ENCODE data around the gene MEF2A. TPM values are rescaled to one million over a fixed set of nuclear protein-coding genes. Genes with fewer than 3 reads are reported as not detected.
A peak's percentile ranks its signal among the peaks of the same experiment; 100 is the strongest.

Gene MEF2A
- total and polyA plus RNA-seq, 2 donors (not counting 1 experiment from before 2014, with no cell fraction given): 44.0 to 102 TPM

DNA sequence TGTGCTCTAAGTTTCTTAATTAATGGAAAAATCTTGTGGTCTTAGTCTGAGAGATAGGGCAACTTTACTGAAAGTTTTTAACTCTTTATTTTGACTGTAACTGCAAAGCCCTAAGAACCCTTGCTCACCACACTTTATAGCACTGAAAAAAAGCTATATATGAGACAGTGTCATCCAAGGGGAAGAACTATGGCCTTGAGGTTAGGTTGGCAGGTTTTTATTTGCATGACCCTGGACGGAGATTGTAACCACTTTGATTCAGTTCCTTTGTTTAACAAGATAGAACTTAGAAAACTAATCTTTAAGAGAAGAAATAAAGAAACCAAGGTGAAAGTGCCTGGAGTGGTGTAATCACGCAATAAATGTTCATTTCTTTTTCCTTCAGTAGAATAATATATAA lies 198.0 kb downstream of the MEF2A start:
- Mint-ChIP-seq H3K27ac (no peak overlapping the region), H3K4me1 (peaks cover 4% of the 10 kb centered on the region), H3K27me3 (no peaks in the 10 kb centered on the region), H3K4me3 (no peak overlapping the region), H3K9me3 (ENCODE audit: insufficient read depth) (no peaks in the 10 kb centered on the region)
- no peak overlapping the region for H3K4me3 ChIP-seq (ENCODE audit: control extremely low read depth in 1 of 5, extremely low read depth in 1 of 5, insufficient read depth in 1 of 5, low read depth in 2 of 5, low read length in 4 of 5)
- H3K27ac ChIP-seq (ENCODE audit: low read length in 2 of 2): no peak overlapping the region
- no CpG with 5 or more reads among the region's 2 CpGs for WGBS (ENCODE audit: insufficient coverage)
- ATAC-seq (ENCODE audit: low read depth): no peak
- no peaks in the 10 kb centered on the region for H3K36me3 ChIP-seq (replicated peaks in 1 of 2; ENCODE audit: control extremely low read depth in 1 of 2, control insufficient read depth in 1 of 2, extremely low read depth in 1 of 2, insufficient read depth in 2 of 2, low read length in 1 of 2)
- TF ChIP-seq, protein P1, sequence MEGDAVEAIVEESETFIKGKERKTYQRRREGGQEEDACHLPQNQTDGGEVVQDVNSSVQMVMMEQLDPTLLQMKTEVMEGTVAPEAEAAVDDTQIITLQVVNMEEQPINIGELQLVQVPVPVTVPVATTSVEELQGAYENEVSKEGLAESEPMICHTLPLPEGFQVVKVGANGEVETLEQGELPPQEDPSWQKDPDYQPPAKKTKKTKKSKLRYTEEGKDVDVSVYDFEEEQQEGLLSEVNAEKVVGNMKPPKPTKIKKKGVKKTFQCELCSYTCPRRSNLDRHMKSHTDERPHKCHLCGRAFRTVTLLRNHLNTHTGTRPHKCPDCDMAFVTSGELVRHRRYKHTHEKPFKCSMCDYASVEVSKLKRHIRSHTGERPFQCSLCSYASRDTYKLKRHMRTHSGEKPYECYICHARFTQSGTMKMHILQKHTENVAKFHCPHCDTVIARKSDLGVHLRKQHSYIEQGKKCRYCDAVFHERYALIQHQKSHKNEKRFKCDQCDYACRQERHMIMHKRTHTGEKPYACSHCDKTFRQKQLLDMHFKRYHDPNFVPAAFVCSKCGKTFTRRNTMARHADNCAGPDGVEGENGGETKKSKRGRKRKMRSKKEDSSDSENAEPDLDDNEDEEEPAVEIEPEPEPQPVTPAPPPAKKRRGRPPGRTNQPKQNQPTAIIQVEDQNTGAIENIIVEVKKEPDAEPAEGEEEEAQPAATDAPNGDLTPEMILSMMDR (IDR thresholded peaks at IDR 0.05): no peak
- TF ChIP-seq EZH2 (IDR thresholded peaks at IDR 0.05; ENCODE audit: borderline replicate concordance, insufficient read depth, low read depth, low read length, poor library complexity, severe bottlenecking): no peak
- intact Hi-C loops (cut with micrococcal nuclease): no loop called here
- no peaks in the 10 kb centered on the region for H3K79me2 ChIP-seq (ENCODE audit: control insufficient read depth, insufficient read depth, low read length)
- peaks cover 3 to 4% of the 10 kb centered on the region in 2 donors for H3K4me1 ChIP-seq (ENCODE audit: control insufficient read depth in 2 of 2, insufficient read depth in 2 of 2, low read length in 2 of 2)
- H3K9me3 ChIP-seq (ENCODE audit: control extremely low read depth in 1 of 3, control insufficient read depth in 2 of 3, insufficient read depth in 1 of 3, low read length in 2 of 3): no peaks in the 10 kb centered on the region
- H2AFZ ChIP-seq (ENCODE audit: insufficient read depth, low read depth, low read length, poor library complexity, severe bottlenecking): no peak overlapping the region
- CTCF ChIA-PET: interaction anchor here (1.2 kb wide), 1 partner anchor 59 kb away, joined by 3 read pairs; no protein-coding TSS in a partner anchor
- POLR2A ChIA-PET: no interaction called here
- DNase-seq: peak; percentile 19
- H4K20me1 ChIP-seq (ENCODE audit: control insufficient read depth, insufficient read depth, low read length, poor library complexity, severe bottlenecking): no peaks in the 10 kb centered on the region
- no peak overlapping the region for H3K9ac ChIP-seq (ENCODE audit: low read length)
- H3K27me3 ChIP-seq (replicated peaks in 1 of 4; ENCODE audit: control extremely low read depth in 1 of 4, control insufficient read depth in 3 of 4, insufficient read depth in 4 of 4, low read length in 3 of 4): no peaks in the 10 kb centered on the region
- no peak overlapping the region for H3K4me2 ChIP-seq (replicated peaks; ENCODE audit: low read depth, low read length, poor library complexity, severe bottlenecking)

DNA sequence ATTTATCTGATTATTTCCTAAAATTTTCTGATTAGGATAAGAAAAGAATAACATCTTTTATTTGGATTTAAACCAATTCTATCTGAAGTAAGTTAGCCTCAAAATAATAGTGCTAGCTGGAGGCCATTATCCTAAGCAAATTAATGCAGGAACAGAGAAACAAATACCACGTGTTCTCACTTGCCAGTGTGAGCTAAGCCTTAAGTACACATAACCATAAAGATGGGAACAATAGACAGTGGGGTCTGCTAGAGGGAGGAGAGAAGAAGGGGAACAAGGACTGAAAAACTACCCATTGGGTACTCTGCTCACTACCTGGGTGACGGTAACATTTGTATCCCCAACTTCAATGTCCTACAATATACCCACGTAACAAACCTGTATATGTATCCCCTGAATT lies 198.7 kb downstream of the MEF2A start:
- WGBS (ENCODE audit: insufficient coverage): no CpG with 5 or more reads among the region's 3 CpGs
- H3K4me3 ChIP-seq (ENCODE audit: control extremely low read depth in 1 of 5, extremely low read depth in 1 of 5, insufficient read depth in 1 of 5, low read depth in 2 of 5, low read length in 4 of 5): no peak overlapping the region
- H3K36me3 ChIP-seq (replicated peaks in 1 of 2; ENCODE audit: control extremely low read depth in 1 of 2, control insufficient read depth in 1 of 2, extremely low read depth in 1 of 2, insufficient read depth in 2 of 2, low read length in 1 of 2): no peaks in the 10 kb centered on the region
- ChIA-PET CTCF (interaction anchor here (1.2 kb wide), 1 partner anchor 60 kb away, joined by 3 read pairs; no protein-coding TSS in a partner anchor), POLR2A (no interaction called here)
- ATAC-seq (ENCODE audit: low read depth) (no peak), DNase-seq (no peak)
- no peak overlapping the region for H3K9ac ChIP-seq (ENCODE audit: low read length)
- Mint-ChIP-seq H3K4me1 (peaks cover 4% of the 10 kb centered on the region), H3K27me3 (no peaks in the 10 kb centered on the region), H3K4me3 (no peak overlapping the region), H3K9me3 (ENCODE audit: insufficient read depth) (no peaks in the 10 kb centered on the region), H3K27ac (no peak overlapping the region)
- no peaks in the 10 kb centered on the region for H3K27me3 ChIP-seq (replicated peaks in 1 of 4; ENCODE audit: control extremely low read depth in 1 of 4, control insufficient read depth in 3 of 4, insufficient read depth in 4 of 4, low read length in 3 of 4)
- intact Hi-C loops (cut with micrococcal nuclease): no loop called here
- no peak overlapping the region for H3K27ac ChIP-seq (ENCODE audit: low read length in 2 of 2)
- TF ChIP-seq, protein P1 (IDR thresholded peaks at IDR 0.05): no peak
- TF ChIP-seq EZH2 (IDR thresholded peaks at IDR 0.05; ENCODE audit: borderline replicate concordance, insufficient read depth, low read depth, low read length, poor library complexity, severe bottlenecking): no peak
- no peaks in the 10 kb centered on the region for H4K20me1 ChIP-seq (ENCODE audit: control insufficient read depth, insufficient read depth, low read length, poor library complexity, severe bottlenecking)
- H3K4me2 ChIP-seq (replicated peaks; ENCODE audit: low read depth, low read length, poor library complexity, severe bottlenecking): no peak overlapping the region
- H3K79me2 ChIP-seq (ENCODE audit: control insufficient read depth, insufficient read depth, low read length): no peaks in the 10 kb centered on the region
- peaks cover 3 to 4% of the 10 kb centered on the region in 2 donors for H3K4me1 ChIP-seq (ENCODE audit: control insufficient read depth in 2 of 2, insufficient read depth in 2 of 2, low read length in 2 of 2)
- no peak overlapping the region for H2AFZ ChIP-seq (ENCODE audit: insufficient read depth, low read depth, low read length, poor library complexity, severe bottlenecking)
- no peaks in the 10 kb centered on the region for H3K9me3 ChIP-seq (ENCODE audit: control extremely low read depth in 1 of 3, control insufficient read depth in 2 of 3, insufficient read depth in 1 of 3, low read length in 2 of 3)

Small RNA genes lying within 50 kb of the gene (small RNA-seq; reads per million reads assigned to genes)
- gene RF00019 (ENCODE audit: insufficient read length, low read depth, low replicate concordance): not detected

Other genes starting within 250 kb of the MEF2A start
- 8.6 and 9.7 TPM in 2 replicates for gene LYSMD4, start 167.5 kb downstream of the MEF2A start, total RNA-seq
- 10.3 and 15.4 TPM in 2 replicates for gene LYSMD4, start 167.5 kb downstream of the MEF2A start, polyA plus RNA-seq